ENCODE results near the gene ASZ1. TPM values are rescaled to one million over a fixed set of nuclear protein-coding genes. Genes with fewer than 3 reads are reported as not detected.

ASZ1 gene
- polyA plus RNA-seq, 3 donors from 2014 or later: not detected

- DNase-seq: no peak
- Mint-ChIP-seq H3K27ac (no peak overlapping the region), H3K4me1 (no peaks in the 10 kb centered on the region), H3K4me3 (no peak overlapping the region), H3K27me3 (ENCODE audit: low read depth in 3 of 3) (peaks cover 0 to 2% (median 0%) of the 10 kb centered on the region in 3 donors), H3K36me3 (no peaks in the 10 kb centered on the region), H3K9me3 (no peaks in the 10 kb centered on the region)
Measured at GRCh38 chr7:117313582-117313981, 113.7 kb downstream of the ASZ1 start.

Other genes starting within 250 kb of the ASZ1 start
- not detected for gene WNT2, start 104.4 kb downstream of the ASZ1 start, polyA plus RNA-seq
- gene CFTR, start 52.5 kb upstream of the ASZ1 start, polyA plus RNA-seq: not detected